ENCODE data around the gene ZNF574. TPM values are rescaled to one million over a fixed set of nuclear protein-coding genes. Genes with fewer than 3 reads are reported as not detected.

The ZNF574 gene
- total RNA-seq, 1 donor from 2014 or later = 17.3 TPM

DNA sequence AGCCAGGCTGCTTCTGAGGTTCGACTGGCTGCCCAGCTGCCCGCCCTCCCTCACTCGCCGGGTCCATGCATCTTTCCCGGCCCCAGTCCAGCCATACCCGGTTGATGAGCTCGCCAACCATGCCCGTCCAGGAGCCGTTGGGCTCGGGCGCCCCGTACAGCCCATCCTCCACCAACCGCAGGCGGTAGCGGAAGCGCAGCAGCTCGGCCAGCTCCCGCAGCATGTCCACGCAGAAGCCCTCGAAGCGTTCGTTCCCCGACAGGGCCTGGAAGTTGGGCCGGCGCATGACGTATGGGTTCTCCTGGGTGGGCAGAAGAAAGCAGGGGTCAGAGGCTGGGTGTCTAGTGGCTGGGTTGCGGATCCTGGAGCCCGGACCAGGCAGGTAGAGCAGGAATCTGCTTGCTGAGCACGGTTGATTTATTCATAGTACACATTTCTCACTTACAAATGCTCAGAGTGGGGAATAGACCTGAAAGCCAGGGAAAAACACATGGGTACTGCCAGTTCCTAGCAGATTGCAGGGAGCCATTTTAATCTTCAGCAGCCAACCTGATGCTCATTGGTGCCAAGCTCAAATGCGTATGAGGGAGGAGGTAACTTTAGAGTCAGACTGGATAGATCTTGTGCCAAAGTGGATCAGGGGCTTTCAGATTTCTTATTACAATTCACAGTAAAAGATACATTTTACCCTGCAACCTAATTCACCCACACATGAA lies 33.4 kb upstream of the ZNF574 start:
- no peak overlapping the region for H3K4me3 ChIP-seq (ENCODE audit: low read depth, low read length)
- TF ChIP-seq, protein P1, sequence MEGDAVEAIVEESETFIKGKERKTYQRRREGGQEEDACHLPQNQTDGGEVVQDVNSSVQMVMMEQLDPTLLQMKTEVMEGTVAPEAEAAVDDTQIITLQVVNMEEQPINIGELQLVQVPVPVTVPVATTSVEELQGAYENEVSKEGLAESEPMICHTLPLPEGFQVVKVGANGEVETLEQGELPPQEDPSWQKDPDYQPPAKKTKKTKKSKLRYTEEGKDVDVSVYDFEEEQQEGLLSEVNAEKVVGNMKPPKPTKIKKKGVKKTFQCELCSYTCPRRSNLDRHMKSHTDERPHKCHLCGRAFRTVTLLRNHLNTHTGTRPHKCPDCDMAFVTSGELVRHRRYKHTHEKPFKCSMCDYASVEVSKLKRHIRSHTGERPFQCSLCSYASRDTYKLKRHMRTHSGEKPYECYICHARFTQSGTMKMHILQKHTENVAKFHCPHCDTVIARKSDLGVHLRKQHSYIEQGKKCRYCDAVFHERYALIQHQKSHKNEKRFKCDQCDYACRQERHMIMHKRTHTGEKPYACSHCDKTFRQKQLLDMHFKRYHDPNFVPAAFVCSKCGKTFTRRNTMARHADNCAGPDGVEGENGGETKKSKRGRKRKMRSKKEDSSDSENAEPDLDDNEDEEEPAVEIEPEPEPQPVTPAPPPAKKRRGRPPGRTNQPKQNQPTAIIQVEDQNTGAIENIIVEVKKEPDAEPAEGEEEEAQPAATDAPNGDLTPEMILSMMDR (IDR thresholded peaks at IDR 0.05; ENCODE audit: insufficient read depth, low read length, poor library complexity, severe bottlenecking) = no peak
- DNase-seq (ENCODE audit: low read depth) = no peak

GRCh38 chr19:42045575-42045974 lies 30.4 kb upstream of the ZNF574 start:
- Histone ChIP-seq H3K36me3 (ENCODE audit: control insufficient read depth, insufficient read depth, low read length) (no peaks in the 10 kb centered on the region), H3K4me3 (ENCODE audit: low read depth, low read length) (no peak overlapping the region), H3K27me3 (ENCODE audit: control insufficient read depth, insufficient read depth, low read length) (no peaks in the 10 kb centered on the region)
- TF ChIP-seq, protein P1 (IDR thresholded peaks at IDR 0.05; ENCODE audit: insufficient read depth, low read length, poor library complexity, severe bottlenecking) = no peak
- DNase-seq (ENCODE audit: low read depth) = no peak

More for the DNA sequence above, 33.4 kb upstream of the ZNF574 start:
- Histone ChIP-seq H3K27me3 (ENCODE audit: control insufficient read depth, insufficient read depth, low read length) (no peaks in the 10 kb centered on the region), H3K36me3 (ENCODE audit: control insufficient read depth, insufficient read depth, low read length) (no peaks in the 10 kb centered on the region)

DNA sequence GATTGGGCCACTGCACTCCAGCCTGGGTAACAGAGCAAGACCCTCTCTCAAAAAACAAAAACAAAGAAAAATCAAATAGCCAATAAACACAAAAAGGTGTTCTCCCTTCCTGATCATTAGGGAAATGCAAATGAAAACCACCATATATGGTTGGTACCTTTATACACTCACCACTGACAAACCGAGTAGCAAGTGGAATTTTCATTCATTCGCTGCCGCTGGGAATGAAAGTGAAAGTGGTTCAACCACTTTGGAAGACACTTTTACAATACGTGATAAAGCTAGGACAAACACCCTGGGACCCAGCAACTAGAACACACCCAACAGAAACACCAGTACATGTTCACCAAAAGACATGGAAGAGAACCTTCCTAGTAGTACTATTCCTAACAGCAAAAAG lies 27.0 kb upstream of the ZNF574 start:
- Histone ChIP-seq H3K27me3 (ENCODE audit: control insufficient read depth, insufficient read depth, low read length) (no peaks in the 10 kb centered on the region), H3K36me3 (ENCODE audit: control insufficient read depth, insufficient read depth, low read length) (no peaks in the 10 kb centered on the region), H3K4me3 (ENCODE audit: low read depth, low read length) (no peak overlapping the region)
- DNase-seq (ENCODE audit: low read depth) = no peak
- TF ChIP-seq, protein P1 (IDR thresholded peaks at IDR 0.05; ENCODE audit: insufficient read depth, low read length, poor library complexity, severe bottlenecking) = no peak

DNA sequence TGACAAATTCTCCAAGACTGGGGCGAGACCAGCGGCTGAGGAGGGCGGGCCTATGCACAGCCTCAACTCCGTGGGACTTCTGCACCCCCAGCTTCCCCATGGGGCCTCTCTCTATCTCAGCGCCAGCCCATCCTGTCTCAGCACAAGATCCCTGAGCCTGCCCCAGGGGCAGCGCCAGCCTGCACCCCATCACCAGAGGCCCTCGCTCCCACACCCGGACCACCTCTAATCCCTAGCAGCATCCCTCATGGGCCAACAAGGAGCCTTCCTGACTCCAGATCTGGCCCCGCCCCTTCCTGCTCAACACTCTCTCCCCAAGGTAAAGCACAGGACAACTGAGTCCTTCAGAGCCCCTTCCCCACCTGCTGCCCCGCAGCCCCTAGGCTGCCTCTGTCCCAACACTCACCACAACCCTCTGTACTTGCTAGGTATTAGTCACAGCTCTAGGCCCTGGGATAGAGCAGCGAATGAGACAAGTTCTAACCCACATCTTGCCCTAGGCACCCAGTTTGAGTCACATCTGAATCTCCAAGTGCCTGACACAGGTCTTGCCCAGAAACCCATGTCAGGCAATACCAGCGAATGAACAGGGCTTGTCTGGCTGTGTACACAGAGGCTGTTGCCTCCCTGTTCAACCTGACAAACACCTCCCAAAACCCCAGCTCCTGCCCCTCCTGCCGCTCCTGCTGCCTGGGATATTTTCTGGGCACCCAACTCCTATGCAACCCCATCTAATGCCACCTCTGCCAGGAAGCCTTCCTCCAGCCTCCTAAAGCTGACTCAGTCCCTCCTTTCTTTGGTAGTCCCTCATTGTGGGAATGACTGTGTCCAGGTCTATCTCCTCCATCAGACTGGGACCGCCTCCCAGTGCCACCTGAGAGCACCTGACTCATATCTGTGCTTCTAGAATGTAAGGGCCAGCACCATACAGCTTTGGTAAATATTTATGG lies 24.5 kb upstream of the ZNF574 start:
- H3K36me3 ChIP-seq (ENCODE audit: control insufficient read depth, insufficient read depth, low read length) = no peaks in the 10 kb centered on the region
- DNase-seq (ENCODE audit: low read depth) = no peak
- no peak overlapping the region for H3K4me3 ChIP-seq (ENCODE audit: low read depth, low read length)
- TF ChIP-seq, protein P1 (IDR thresholded peaks at IDR 0.05; ENCODE audit: insufficient read depth, low read length, poor library complexity, severe bottlenecking) = no peak
- H3K27me3 ChIP-seq (ENCODE audit: control insufficient read depth, insufficient read depth, low read length) = no peaks in the 10 kb centered on the region

DNA sequence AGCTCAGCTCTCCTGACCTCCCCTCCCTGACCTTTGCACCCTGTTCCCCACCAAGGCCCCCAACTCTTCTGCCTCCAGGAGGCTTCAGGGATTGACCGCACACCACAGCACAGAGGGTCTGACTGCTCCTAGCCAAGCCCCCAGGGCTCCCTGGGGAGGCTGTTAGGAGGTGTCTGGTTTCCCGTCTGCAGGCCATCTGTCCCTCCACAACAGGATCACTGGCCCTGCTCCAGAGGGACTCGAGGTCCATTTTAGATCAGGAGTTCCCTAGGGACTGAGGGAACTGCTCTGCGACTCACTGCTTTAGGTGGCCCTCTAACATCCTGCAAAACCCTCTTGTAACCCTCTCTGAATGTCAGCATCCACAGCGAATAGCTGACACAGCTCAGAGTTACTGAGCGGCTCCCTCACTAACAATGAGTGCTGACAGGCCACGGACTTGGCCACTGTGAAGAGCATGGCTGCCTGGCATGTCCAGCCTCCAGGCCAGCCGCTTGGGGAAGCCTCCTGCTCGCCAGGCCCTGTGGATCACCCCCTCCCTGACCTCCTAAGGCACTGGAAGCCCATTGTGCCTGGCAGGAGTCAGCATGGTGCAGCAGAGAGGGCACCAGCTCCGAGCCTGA lies 23.6 kb upstream of the ZNF574 start:
- TF ChIP-seq, protein P1 (IDR thresholded peaks at IDR 0.05; ENCODE audit: insufficient read depth, low read length, poor library complexity, severe bottlenecking) = no peak
- DNase-seq (ENCODE audit: low read depth) = no peak

More for the DNA sequence above, 23.6 kb upstream of the ZNF574 start:
- H3K36me3 ChIP-seq (ENCODE audit: control insufficient read depth, insufficient read depth, low read length) = no peaks in the 10 kb centered on the region
- H3K27me3 ChIP-seq (ENCODE audit: control insufficient read depth, insufficient read depth, low read length) = no peaks in the 10 kb centered on the region
- H3K4me3 ChIP-seq (ENCODE audit: low read depth, low read length) = no peak overlapping the region

Measured in kidney epithelial cell (primary cell).